ENCODE measurements around the gene FAM171A2.
A peak's percentile ranks its signal among the peaks of the same experiment; 100 is the strongest.

Gene FAM171A2

GRCh38 chr17:44321246-44322120 is 42.2 kb downstream of the FAM171A2 start:
- no peak overlapping the region for H3K27ac Mint-ChIP-seq

DNA sequence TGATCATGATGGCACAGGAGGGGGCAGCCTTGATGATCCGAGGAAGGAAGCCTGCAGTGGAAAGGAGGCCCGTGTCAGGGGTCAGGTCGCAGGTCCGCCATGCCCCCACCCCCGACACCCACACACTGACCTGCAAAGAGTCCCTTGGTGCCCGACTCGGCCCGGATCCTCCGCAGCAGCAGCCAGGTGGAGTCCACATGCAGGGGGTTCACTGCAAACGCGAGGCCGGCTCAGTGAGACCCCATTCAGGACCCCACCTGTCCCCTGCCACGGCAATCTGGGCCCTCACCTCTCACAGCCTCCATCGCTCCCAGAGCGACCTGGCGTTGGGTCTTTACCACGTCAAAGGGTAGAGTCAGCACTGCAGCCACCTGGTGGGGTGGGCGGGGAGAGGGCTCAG is 43.6 kb downstream of the FAM171A2 start:
- no peak overlapping the region for H3K27ac Mint-ChIP-seq
- peaks cover 28 to 33% of the 10 kb centered on the region in 2 donors for H3K4me1 Mint-ChIP-seq
- DNase-seq (no peak), ATAC-seq (replicated peaks) (no peak)
- H3K9me3 Mint-ChIP-seq = peaks cover 3% of the 10 kb centered on the region in 2 donors
- peaks cover 26 to 34% of the 10 kb centered on the region in 2 donors for H3K27me3 Mint-ChIP-seq
- H3K36me3 Mint-ChIP-seq = peaks cover 39 to 43% of the 10 kb centered on the region in 2 donors
- no peak overlapping the region for H3K4me3 Mint-ChIP-seq

More at GRCh38 chr17:44321246-44322120, 42.2 kb downstream of the FAM171A2 start:
- peaks cover 3% of the 10 kb centered on the region in 2 donors for H3K9me3 Mint-ChIP-seq
- H3K4me3 Mint-ChIP-seq = no peak overlapping the region
- H3K27me3 Mint-ChIP-seq = peaks cover 15 to 22% of the 10 kb centered on the region in 2 donors
- peaks cover 39 to 49% of the 10 kb centered on the region in 2 donors for H3K36me3 Mint-ChIP-seq
- H3K4me1 Mint-ChIP-seq = peaks cover 22 to 30% of the 10 kb centered on the region in 2 donors
- ATAC-seq (replicated peaks) (no peak), DNase-seq (no peak)

- no peak for DNase-seq
- H3K36me3 Mint-ChIP-seq = peaks cover 38 to 41% of the 10 kb centered on the region in 2 donors
- ATAC-seq (replicated peaks) = no peak
- H3K4me3 Mint-ChIP-seq = no peak overlapping the region
- no peak overlapping the region for H3K27ac Mint-ChIP-seq
- peaks cover 21 to 24% of the 10 kb centered on the region in 2 donors for H3K4me1 Mint-ChIP-seq
- H3K27me3 Mint-ChIP-seq = peaks cover 40 to 50% of the 10 kb centered on the region in 2 donors
- peaks cover 3% of the 10 kb centered on the region in 2 donors for H3K9me3 Mint-ChIP-seq
These were observed 45.4 kb downstream of the FAM171A2 start for GRCh38 chr17:44318077-44318892.

DNA sequence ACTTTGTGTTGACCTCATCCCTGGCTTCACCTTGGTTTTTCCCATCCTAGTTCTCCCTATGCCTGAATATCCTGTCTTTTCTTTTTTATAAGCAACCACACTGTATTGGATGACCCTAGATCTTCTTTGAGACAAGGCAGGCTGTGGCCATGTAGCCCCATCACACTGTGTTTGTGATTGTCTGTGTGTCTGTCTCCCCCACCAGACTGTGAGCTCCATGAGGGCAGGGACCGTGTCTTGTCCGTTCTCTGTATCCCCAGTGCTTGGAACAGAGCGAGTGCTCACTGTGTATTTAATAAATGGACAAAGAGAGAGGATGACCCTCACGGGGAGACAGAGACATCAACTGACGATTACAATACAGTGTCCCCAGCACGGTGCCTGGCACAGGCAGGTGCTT is 46.1 kb downstream of the FAM171A2 start:
- Mint-ChIP-seq H3K36me3 (peaks cover 38 to 40% of the 10 kb centered on the region in 2 donors), H3K27ac (no peak overlapping the region), H3K27me3 (peaks cover 47 to 57% of the 10 kb centered on the region in 2 donors), H3K4me1 (peaks cover 21 to 24% of the 10 kb centered on the region in 2 donors), H3K4me3 (no peak overlapping the region), H3K9me3 (peaks cover 3% of the 10 kb centered on the region in 2 donors)
- ATAC-seq (replicated peaks) = no peak
- no peak for DNase-seq

DNA sequence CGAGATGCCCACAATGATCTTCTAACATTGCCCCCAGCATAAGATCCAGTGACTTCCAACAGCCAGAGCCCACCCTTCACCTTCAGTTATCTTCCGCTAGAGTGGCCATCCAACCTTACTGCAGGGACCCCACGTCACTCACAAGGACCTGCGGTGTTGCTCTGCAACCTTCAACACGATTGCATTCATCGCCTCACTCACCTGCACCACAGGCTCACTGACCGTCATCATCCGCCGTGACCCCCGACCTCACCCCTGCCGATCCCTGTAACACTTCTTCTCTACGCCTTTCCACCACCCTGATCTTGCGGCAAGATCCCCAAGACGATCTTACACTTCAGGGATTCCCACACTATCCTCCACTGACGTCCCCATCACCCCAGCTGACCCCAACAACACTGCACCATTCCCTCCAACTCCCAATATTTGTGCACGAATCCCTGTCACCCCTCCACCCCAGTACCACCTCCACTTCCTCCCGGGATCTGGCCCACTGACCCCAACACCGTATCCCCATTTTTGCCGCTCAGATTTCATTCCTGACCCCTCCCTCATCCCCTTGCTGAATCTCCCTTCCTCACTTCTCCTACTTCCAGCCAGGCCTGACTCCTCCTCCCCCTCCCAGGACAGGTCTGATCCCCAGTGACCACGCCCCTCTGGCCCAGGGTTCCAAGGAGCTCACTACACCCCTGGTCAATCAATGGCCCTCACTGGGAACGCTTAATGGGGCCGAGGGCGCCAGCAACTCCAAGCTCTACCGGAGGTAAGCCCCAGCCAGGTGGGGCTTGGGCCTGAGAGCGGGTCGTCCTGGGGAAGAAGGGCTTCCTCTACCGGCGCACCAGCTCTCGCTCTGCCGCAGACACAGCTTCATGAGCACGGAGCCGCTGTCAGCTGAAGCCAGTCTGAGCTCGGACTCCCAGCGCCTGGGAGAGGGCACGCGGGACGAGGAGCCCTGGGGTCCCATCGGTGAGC is 47.6 kb downstream of the FAM171A2 start:
- peaks cover 3% of the 10 kb centered on the region in 2 donors for H3K9me3 Mint-ChIP-seq
- peaks cover 13 to 16% of the 10 kb centered on the region in 2 donors for H3K4me1 Mint-ChIP-seq
- H3K36me3 Mint-ChIP-seq = peaks cover 26 to 27% of the 10 kb centered on the region in 2 donors
- ATAC-seq (replicated peaks) (peak in 1 of 2 donors; percentile 8), DNase-seq (no peak)
- peak overlapping the region; percentile 72 to 79 for H3K4me3 Mint-ChIP-seq
- peak overlapping the region; percentile 52 for H3K27ac Mint-ChIP-seq
- peaks cover 54 to 64% of the 10 kb centered on the region in 2 donors for H3K27me3 Mint-ChIP-seq

DNA sequence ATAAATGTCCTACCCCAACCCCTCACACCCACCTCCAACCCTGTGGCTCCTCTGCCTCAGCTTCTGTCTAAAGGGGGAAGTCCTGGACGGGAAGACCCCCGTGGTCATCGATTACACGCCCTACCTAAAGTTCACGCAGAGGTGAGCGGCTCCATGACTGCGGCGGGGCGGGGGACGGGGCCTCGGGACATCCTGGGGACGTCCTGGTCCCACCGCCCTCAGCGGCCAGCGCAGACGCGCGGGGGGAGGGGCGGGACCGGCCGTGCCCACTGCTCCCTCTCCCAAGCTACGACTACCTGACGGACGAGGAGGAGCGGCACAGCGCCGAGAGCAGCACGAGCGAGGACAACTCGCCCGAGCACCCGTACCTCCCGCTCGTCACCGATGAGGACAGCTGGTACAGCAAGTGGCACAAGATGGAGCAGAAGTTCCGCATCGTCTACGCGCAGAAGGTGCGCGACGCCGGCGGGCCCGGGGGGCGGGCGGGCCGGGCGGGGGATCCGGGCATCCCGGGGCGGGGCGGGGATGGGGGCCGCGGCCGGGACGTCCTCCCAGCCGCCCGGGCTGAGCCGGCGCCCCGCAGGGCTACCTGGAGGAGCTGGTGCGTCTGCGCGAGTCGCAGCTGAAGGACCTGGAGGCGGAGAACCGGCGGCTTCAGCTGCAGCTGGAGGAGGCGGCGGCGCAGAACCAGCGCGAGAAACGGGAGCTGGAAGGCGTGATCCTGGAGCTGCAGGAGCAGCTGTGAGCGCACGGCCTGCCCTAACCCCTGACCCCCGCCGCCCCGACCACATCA is 48.6 kb downstream of the FAM171A2 start:
- H3K4me3 Mint-ChIP-seq = peak overlapping the region; percentile 72 to 79
- H3K27ac Mint-ChIP-seq = peak overlapping the region; percentile 52
- peak; percentile 73 to 76 for ATAC-seq (replicated peaks)
- H3K4me1 Mint-ChIP-seq = peaks cover 17 to 18% of the 10 kb centered on the region in 2 donors
- DNase-seq = no peak
- H3K9me3 Mint-ChIP-seq = peaks cover 3% of the 10 kb centered on the region in 2 donors
- peaks cover 58 to 64% of the 10 kb centered on the region in 2 donors for H3K27me3 Mint-ChIP-seq
- H3K36me3 Mint-ChIP-seq = peaks cover 21 to 24% of the 10 kb centered on the region in 2 donors

GRCh38 chr17:44314524-44314868 is 49.2 kb downstream of the FAM171A2 start:
- DNase-seq (no peak), ATAC-seq (replicated peaks) (no peak)
- Mint-ChIP-seq H3K27ac (no peak overlapping the region), H3K36me3 (peaks cover 21% of the 10 kb centered on the region in 2 donors), H3K27me3 (peaks cover 63 to 70% of the 10 kb centered on the region in 2 donors), H3K9me3 (peaks cover 3% of the 10 kb centered on the region in 2 donors), H3K4me3 (peak overlapping the region; percentile 66 to 72), H3K4me1 (peaks cover 21 to 22% of the 10 kb centered on the region in 2 donors)

DNA sequence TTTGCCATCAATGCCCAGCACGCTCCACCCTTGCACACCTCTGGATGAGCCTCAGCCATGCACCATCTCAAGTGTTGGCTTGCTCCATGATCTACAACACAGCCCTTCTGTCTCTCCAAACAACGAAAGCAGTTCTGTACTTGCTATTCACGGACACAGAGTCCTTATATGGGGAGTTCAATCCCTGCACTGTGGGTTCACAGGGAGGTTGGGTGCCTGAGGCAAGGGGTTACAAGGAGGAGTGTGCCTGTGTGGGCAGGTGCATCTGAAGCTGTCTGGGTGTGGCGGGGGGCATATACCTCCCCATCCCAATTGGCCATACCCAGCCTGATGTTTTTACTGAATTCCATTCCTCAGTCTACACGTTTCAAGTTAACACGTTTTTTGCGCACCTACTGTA is 49.6 kb downstream of the FAM171A2 start:
- Mint-ChIP-seq H3K4me3 (peak overlapping the region; percentile 7 to 55), H3K4me1 (peaks cover 18 to 27% of the 10 kb centered on the region in 2 donors), H3K27ac (no peak overlapping the region), H3K27me3 (peaks cover 66 to 75% of the 10 kb centered on the region in 2 donors), H3K36me3 (peaks cover 16% of the 10 kb centered on the region in 2 donors), H3K9me3 (peaks cover 3% of the 10 kb centered on the region in 2 donors)
- DNase-seq (no peak), ATAC-seq (replicated peaks) (no peak)

DNA sequence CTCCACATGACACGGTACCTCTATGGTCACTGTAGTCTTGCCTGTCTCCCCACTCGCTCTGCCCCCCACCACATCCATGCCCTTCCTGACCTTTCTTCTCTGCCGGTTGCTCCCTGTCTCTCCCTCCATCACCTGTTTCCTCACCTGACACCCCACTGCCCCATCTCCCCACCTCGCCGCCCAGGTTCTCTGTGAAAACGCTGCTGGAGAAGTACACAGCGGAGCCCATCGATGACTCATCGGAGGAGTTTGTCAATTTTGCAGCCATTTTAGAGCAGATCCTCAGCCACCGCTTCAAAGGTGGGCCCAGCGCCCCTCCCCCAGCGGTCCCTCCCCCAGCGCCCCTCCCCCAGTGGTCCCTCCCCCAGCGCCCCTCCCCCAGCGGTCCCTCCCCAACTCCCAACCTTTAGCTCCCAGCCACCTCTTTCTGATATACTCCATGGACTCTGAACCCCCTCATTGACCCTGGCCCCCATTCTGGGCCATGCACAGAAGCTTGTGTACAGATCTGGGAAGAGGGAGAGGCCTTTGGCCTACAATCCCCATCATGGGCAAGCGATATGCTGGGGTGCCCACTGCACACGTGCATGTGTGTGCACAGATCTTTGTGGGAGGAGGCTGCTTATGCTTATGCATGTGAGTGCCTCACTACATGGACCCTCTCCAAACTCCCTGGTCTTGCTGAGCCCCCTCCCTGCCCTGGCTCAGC is 51.1 kb downstream of the FAM171A2 start:
- Mint-ChIP-seq H3K36me3 (peaks cover 3 to 5% of the 10 kb centered on the region in 2 donors), H3K27ac (no peak overlapping the region), H3K4me1 (peaks cover 20 to 40% of the 10 kb centered on the region in 2 donors), H3K9me3 (peaks cover 2 to 3% of the 10 kb centered on the region in 2 donors), H3K4me3 (no peak overlapping the region), H3K27me3 (peaks cover 65 to 71% of the 10 kb centered on the region in 2 donors)
- ATAC-seq (replicated peaks) = no peak
- DNase-seq = no peak

- H3K27ac Mint-ChIP-seq = no peak overlapping the region
- H3K4me1 Mint-ChIP-seq = peaks cover 22 to 49% of the 10 kb centered on the region in 2 donors
- H3K36me3 Mint-ChIP-seq = peaks cover 0 to 2% of the 10 kb centered on the region in 2 donors
- no peaks in the 10 kb centered on the region for H3K9me3 Mint-ChIP-seq
- peaks cover 69 to 71% of the 10 kb centered on the region in 2 donors for H3K27me3 Mint-ChIP-seq
- ATAC-seq (replicated peaks) (no peak), DNase-seq (no peak)
- no peak overlapping the region for H3K4me3 Mint-ChIP-seq
These were observed 52.0 kb downstream of the FAM171A2 start for GRCh38 chr17:44311562-44312181.

- peaks cover 68 to 71% of the 10 kb centered on the region in 2 donors for H3K27me3 Mint-ChIP-seq
- ATAC-seq (replicated peaks) (no peak), DNase-seq (no peak)
- no peak overlapping the region for H3K27ac Mint-ChIP-seq
- H3K4me1 Mint-ChIP-seq = peaks cover 16 to 42% of the 10 kb centered on the region in 2 donors
- peaks cover 0 to 2% of the 10 kb centered on the region in 2 donors for H3K36me3 Mint-ChIP-seq
- no peak overlapping the region for H3K4me3 Mint-ChIP-seq
- no peaks in the 10 kb centered on the region for H3K9me3 Mint-ChIP-seq
These were observed 52.9 kb downstream of the FAM171A2 start for GRCh38 chr17:44310609-44311376.
